ENCODE measurements around the gene ATXN10. TPM values are rescaled to one million over a fixed set of nuclear protein-coding genes. Genes with fewer than 3 reads are reported as not detected.

Gene ATXN10
- total and polyA plus RNA-seq, 2 of the 8 experiments (the other 6 are each of a cell fraction or from before 2014, with no cell fraction given), result 134 to 210 TPM

GRCh38 chr22:45757936-45758335 lies 86.3 kb downstream of the ATXN10 start:
- H3K56ac ChIP-seq (replicated peaks; ENCODE audit: insufficient read length, low read depth, low read length), result no peak overlapping the region
- H3K9me3 ChIP-seq (ENCODE audit: insufficient read depth in 2 of 2, low read depth in 1 of 2, low read length in 1 of 2), result no peaks in the 10 kb centered on the region; a peak in 1 of 4 replicates
- no peak for DNase-seq (ENCODE audit: low read depth in 1 of 2, low spot score in 2 of 2)
- no peaks in the 10 kb centered on the region for H3K27me3 ChIP-seq (replicated peaks in 1 of 4; ENCODE audit: control insufficient read depth in 3 of 4, extremely low read depth in 1 of 4, insufficient read depth in 3 of 4, low read length in 3 of 4)
- H2BK5ac ChIP-seq (ENCODE audit: low read depth, low read length), result no peak overlapping the region
- no peak overlapping the region for H3K4me3 ChIP-seq (ENCODE audit: extremely low read depth in 1 of 4, insufficient read depth in 2 of 4, low read depth in 3 of 4, low read length in 4 of 4)
- 94% methylated on average over 11 of the region's 11 CpGs; no CpG with 5 or more reads in 1 of the 2 experiments for WGBS, 2 experiments (ENCODE audit: extremely low coverage in 1 of 2, insufficient coverage in 1 of 2, insufficient read length in 1 of 2, insufficient replicate concordance in 2 of 2, low coverage in 1 of 2, low lambda C conversion rate in 2 of 2, missing lambda C conversion rate in 1 of 2)
- H3K4me2 ChIP-seq (ENCODE audit: insufficient read depth in 1 of 2, low read depth in 2 of 2, low read length in 2 of 2), result no peak overlapping the region
- no peak overlapping the region for H4K8ac ChIP-seq (ENCODE audit: extremely low read depth, insufficient read depth, low read length)
- no peak overlapping the region for H2AFZ ChIP-seq (ENCODE audit: low read length)
- peaks cover 4 to 12% of the 10 kb centered on the region in 2 experiments for H4K20me1 ChIP-seq (replicated peaks in 1 of 2; ENCODE audit: control insufficient read depth in 1 of 2, insufficient read depth in 2 of 2, low read length in 2 of 2)
- H3K4ac ChIP-seq (replicated peaks; ENCODE audit: insufficient read length, low read depth, low read length), result no peak overlapping the region
- no peak overlapping the region for H2BK15ac ChIP-seq (ENCODE audit: low read length)
- H4K5ac ChIP-seq (ENCODE audit: insufficient read length, low read depth, low read length), result no peak overlapping the region
- H3K23ac ChIP-seq (ENCODE audit: insufficient read length), result no peak overlapping the region
- peaks cover 0 to 14% of the 10 kb centered on the region in 2 experiments; a peak in 2 of 4 replicates for H3K79me2 ChIP-seq (ENCODE audit: control insufficient read depth in 1 of 2, insufficient read depth in 2 of 2, low read length in 2 of 2)
- no peaks in the 10 kb centered on the region for H3K23me2 ChIP-seq (ENCODE audit: low read depth, low read length)
- no peak overlapping the region for H3K18ac ChIP-seq (ENCODE audit: extremely low read depth, low read length)
- H2BK20ac ChIP-seq (ENCODE audit: low read length), result no peak overlapping the region
- H3K9ac ChIP-seq (replicated peaks in 1 of 4; ENCODE audit: extremely low read depth in 1 of 4, low read depth in 3 of 4, low read length in 3 of 4), result no peak overlapping the region
- H2BK120ac ChIP-seq (replicated peaks; ENCODE audit: low read depth, low read length), result no peak overlapping the region
- H3K14ac ChIP-seq (ENCODE audit: insufficient read length), result no peak overlapping the region
- H2BK12ac ChIP-seq (ENCODE audit: low read depth, low read length), result no peak overlapping the region; the same call in 1 of the 2 replicates
- H3K79me1 ChIP-seq (ENCODE audit: low read depth, low read length), result peaks cover 5% of the 10 kb centered on the region
- no peak overlapping the region for H4K91ac ChIP-seq (replicated peaks; ENCODE audit: insufficient read length, low read length)
- ChIA-PET CTCF (ENCODE audit: partially characterized antibody) (interaction anchor here (0.8 to 3.5 kb wide), 8 partner anchors 13 to 175 kb away, joined by 3 to 12 read pairs (median 4); no protein-coding TSS in a partner anchor), POLR2A (ENCODE audit: partially characterized antibody) (interaction anchor here (1.0 to 1.5 kb wide), 3 partner anchors 11 to 26 kb away, joined by 3 read pairs; no protein-coding TSS in a partner anchor)
- H2AK5ac ChIP-seq (ENCODE audit: low read depth, low read length), result no peak overlapping the region
- no peak for FAIRE-seq
- peaks cover 6 to 25% (median 13%) of the 10 kb centered on the region in 4 experiments for H3K4me1 ChIP-seq (replicated peaks in 1 of 4; ENCODE audit: control insufficient read depth in 3 of 4, insufficient read depth in 4 of 4, low read length in 3 of 4)
- no peaks in the 10 kb centered on the region; a peak in 1 of 8 replicates for H3K36me3 ChIP-seq (ENCODE audit: control insufficient read depth in 2 of 4, insufficient read depth in 4 of 4, low read length in 3 of 4)
- H3K27ac ChIP-seq (ENCODE audit: low read depth, low read length), result no peak overlapping the region
- TF ChIP-seq YY1 (IDR thresholded peaks at IDR 0.05; ENCODE audit: low read depth, low read length) (no peak), NANOG (IDR thresholded peaks at IDR 0.05; ENCODE audit: insufficient read depth, low read depth, low read length, poor library complexity, severe bottlenecking) (no peak), CBX5 (IDR thresholded peaks at IDR 0.05; ENCODE audit: low read depth, low read length) (no peak), ATF3 (IDR thresholded peaks at IDR 0.05; ENCODE audit: insufficient read depth, low read depth, low read length) (no peak), PHF8 (conservative IDR thresholded peaks at IDR 0.05; ENCODE audit: low read depth, low read length) (no peak), EP300 (IDR thresholded peaks at IDR 0.05; ENCODE audit: borderline replicate concordance in 1 of 2, low read depth in 2 of 2, low read length in 2 of 2) (no peak), SIRT6 (IDR thresholded peaks at IDR 0.05; ENCODE audit: low read length) (no peak), CHD1 (IDR thresholded peaks at IDR 0.05; ENCODE audit: low read depth, low read length) (no peak), HDAC6 (IDR thresholded peaks at IDR 0.05; ENCODE audit: low read depth, low read length) (no peak), RXRA (IDR thresholded peaks at IDR 0.05; ENCODE audit: insufficient read depth, low read depth, low read length) (no peak), EZH2 (IDR thresholded peaks at IDR 0.05; ENCODE audit: low read depth, low read length, severe bottlenecking) (no peak), JUND (IDR thresholded peaks at IDR 0.05; ENCODE audit: low read length) (no peak)
- TF ChIP-seq, protein P1, sequence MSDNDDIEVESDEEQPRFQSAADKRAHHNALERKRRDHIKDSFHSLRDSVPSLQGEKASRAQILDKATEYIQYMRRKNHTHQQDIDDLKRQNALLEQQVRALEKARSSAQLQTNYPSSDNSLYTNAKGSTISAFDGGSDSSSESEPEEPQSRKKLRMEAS (IDR thresholded peaks at IDR 0.05), result no peak

Data from H1 (cell line).